GM12878 (cell line): Measurements from ENCODE around the gene RIT1. TPM values are rescaled to one million over a fixed set of nuclear protein-coding genes. Genes with fewer than 3 reads are reported as not detected.

ENCODE experiments used
- BMI1 ChIP-seq: fragments of 450-650 bp; IDR thresholded peaks from 2 replicates; pipeline ENCODE4 v1.6.1; 2016; ENCODE audit warnings: mild to moderate bottlenecking, moderate library complexity, borderline replicate concordance
- BRCA1 ChIP-seq: IDR thresholded peaks from 2 replicates; pipeline ENCODE4 v1.6.1; 2011; ENCODE audit warnings: low read depth, low read length, improper control_type of control experiment
- PAX5 ChIP-seq: IDR thresholded peaks from 2 replicates; pipeline ENCODE4 v1.6.1; 2011; ENCODE audit warnings: low read depth, low read length, borderline replicate concordance
- PKNOX1 ChIP-seq: fragments of 450-650 bp; IDR thresholded peaks from 2 replicates; pipeline ENCODE4 v1.6.1; 2016; ENCODE audit warnings: mild to moderate bottlenecking
- RAD21 ChIP-seq: IDR thresholded peaks from 2 replicates; pipeline ENCODE4 v1.6.1; 2011; ENCODE audit warnings: mild to moderate bottlenecking, low read depth, low read length, moderate library complexity; ENCODE audit not compliant: insufficient read depth
- RBBP5 ChIP-seq: fragments of 200-600 bp; sonication (generic); conservative IDR thresholded peaks from 2 replicates; pipeline ENCODE4 v1.6.1; 2016
- RELA ChIP-seq: fragments of 450-650 bp; IDR thresholded peaks from 2 replicates; pipeline ENCODE4 v1.8.0; 2014; ENCODE audit warnings: borderline replicate concordance; ENCODE audit not compliant: partially characterized antibody
- RELB ChIP-seq: fragments of 450-650 bp; IDR thresholded peaks from 2 replicates; pipeline ENCODE4 v1.6.1; 2017; ENCODE audit warnings: low read depth, mild to moderate bottlenecking, moderate library complexity
- RFX5 ChIP-seq: IDR thresholded peaks from 2 replicates; pipeline ENCODE4 v1.6.1; 2011; ENCODE audit warnings: low read depth, low read length, improper control_type of control experiment
- STAT3 ChIP-seq: IDR thresholded peaks from 2 replicates; pipeline ENCODE4 v1.6.1; 2011; ENCODE audit warnings: low read depth, low read length, improper control_type of control experiment
- SUPT20H ChIP-seq: IDR thresholded peaks from 2 replicates; pipeline ENCODE4 v1.6.1; 2011; ENCODE audit warnings: low read depth, mild to moderate bottlenecking, low read length, moderate library complexity, borderline replicate concordance; ENCODE audit not compliant: control insufficient read depth
- SUZ12 ChIP-seq: fragments of 200-600 bp; sonication (generic); IDR thresholded peaks from one replicate; pipeline ENCODE4 v1.6.1; 2018; ENCODE audit warnings: antibody characterized with exemption, mild to moderate bottlenecking; ENCODE audit not compliant: unreplicated experiment
- ZNF384 ChIP-seq: IDR thresholded peaks from 2 replicates; pipeline ENCODE4 v1.6.1; 2012; ENCODE audit warnings: low read depth, mild to moderate bottlenecking, low read length, improper control_type of control experiment, borderline replicate concordance
- ZSCAN29 ChIP-seq: fragments of 450-650 bp; IDR thresholded peaks from 2 replicates; pipeline ENCODE4 v1.6.1; 2017; ENCODE audit warnings: mild to moderate bottlenecking, moderate library complexity
- polyA plus RNA-seq, 11 experiments: library from polyadenylated mRNA; depleted of rRNA in 4 of 11; unstranded in 6 of 11; stranded (reverse) in 5 of 11; fragments of >200 nt; fragmentation: Nextera tagmentation in 4 of 11; fragmentation: Illumina TruSeq in 1 of 11; extraction: Ambion mirVana in 4 of 11; extraction: Trizol in 1 of 11; gene quantifications; 1 replicate in 1 of 11; 2 replicates in 10 of 11; pipeline versions ENCODE4 v1.2.1 to v1.2.3, GENCODE V29; 2011 to 2016; ENCODE audit warnings: inconsistent platforms in 2 of 11, missing spikeins in 2 of 11, low read depth in 1 of 11
- total RNA-seq, 4 experiments: library from RNA; depleted of rRNA in 3 of 4; stranded (reverse); fragments of >200 nt in 3 of 4; fragmentation: Illumina TruSeq in 1 of 4; extraction: Trizol in 1 of 4; gene quantifications; 2 replicates each; pipeline versions ENCODE4 v1.2.1 to v1.2.3, GENCODE V29; 2013 to 2021

The RIT1 gene
- total and polyA plus RNA-seq, 10 of the 15 experiments (the other 5 are each of a cell fraction or from before 2014, with no cell fraction given) = 6.8 to 61.5 (median 13.7) TPM

GRCh38 chr1:155934097-155934935 is 23.2 kb upstream of the RIT1 start, which contains the start of gene KHDC4 (continued):
- TF ChIP-seq RAD21 (0 out of 2 replicates have a peak, but pooled peaks have one; percentile 8), PKNOX1 (peak; percentile 95), SUZ12 (no peak), SUPT20H (no peak), BRCA1 (no peak), ZSCAN29 (no peak), RELB (peak; percentile 88), STAT3 (no peak), ZNF384 (no peak), RFX5 (no peak), RBBP5 (no peak), BMI1 (no peak), PAX5 (peak; percentile 69; the same call in 1 of the 2 replicates), RELA (peak; percentile 72)
